Ishikawa (cell line): ENCODE results near the gene PLXNA4.

Source experiments
- CEBPB ChIP-seq: IDR thresholded peaks from 2 replicates; pipeline ENCODE4 v1.6.1; 2012
- CREB1 ChIP-seq: IDR thresholded peaks from 2 replicates; pipeline ENCODE4 v1.6.1; 2012; ENCODE audit warnings: low read depth
- EGR1 ChIP-seq: IDR thresholded peaks from 2 replicates; pipeline ENCODE4 v1.6.1; 2012
- EP300 ChIP-seq: IDR thresholded peaks from 2 replicates; pipeline ENCODE4 v1.6.1; 2012; ENCODE audit warnings: borderline replicate concordance
- FOXM1 ChIP-seq: IDR thresholded peaks from 2 replicates; pipeline ENCODE4 v1.6.1; 2012; ENCODE audit warnings: low read depth, borderline replicate concordance
- MAX ChIP-seq: IDR thresholded peaks from 2 replicates; pipeline ENCODE4 v1.6.1; 2012
- NFIC ChIP-seq: IDR thresholded peaks from 2 replicates; pipeline ENCODE4 v1.6.1; 2012
- RAD21 ChIP-seq: IDR thresholded peaks from 2 replicates; pipeline ENCODE4 v1.6.1; 2012; ENCODE audit warnings: low read depth
- REST ChIP-seq: IDR thresholded peaks from 2 replicates; pipeline ENCODE4 v1.6.1; 2012; ENCODE audit warnings: low read depth, mild to moderate bottlenecking
- TAF1 ChIP-seq: IDR thresholded peaks from 2 replicates; pipeline ENCODE4 v1.6.1; 2012; ENCODE audit warnings: low read depth, mild to moderate bottlenecking
- TCF12 ChIP-seq: IDR thresholded peaks from 2 replicates; pipeline ENCODE4 v1.6.1; 2012; ENCODE audit warnings: low read depth
- TEAD4 ChIP-seq: IDR thresholded peaks from 2 replicates; pipeline ENCODE4 v1.6.1; 2012
- USF1 ChIP-seq: IDR thresholded peaks from 2 replicates; pipeline ENCODE4 v1.6.1; 2012
- YY1 ChIP-seq: IDR thresholded peaks from 2 replicates; pipeline ENCODE4 v1.6.1; 2012; ENCODE audit warnings: low read depth
- ZBTB7A ChIP-seq: IDR thresholded peaks from 2 replicates; pipeline ENCODE4 v1.6.1; 2012; ENCODE audit warnings: low read depth

PLXNA4 gene

GRCh38 chr7:132102942-132103341, 473.3 kb downstream of the PLXNA4 start:
- TF ChIP-seq ZBTB7A: no peak

- TF ChIP-seq EP300 (no peak), RAD21 (no peak), ZBTB7A (no peak), NFIC (no peak), MAX (no peak), TEAD4 (no peak)
These were observed 473.9 kb downstream of the PLXNA4 start for GRCh38 chr7:132102391-132102790.

- no peak for TF ChIP-seq ZBTB7A
These were observed 475.3 kb downstream of the PLXNA4 start for GRCh38 chr7:132100981-132101380.

GRCh38 chr7:132100483-132100882, 475.8 kb downstream of the PLXNA4 start:
- TF ChIP-seq TCF12 (no peak), USF1 (no peak), YY1 (no peak), MAX (no peak)

GRCh38 chr7:132099163-132099562, 477.1 kb downstream of the PLXNA4 start:
- TF ChIP-seq TAF1 (no peak), CREB1 (no peak), USF1 (no peak), RAD21 (no peak)

- TF ChIP-seq REST (no peak), EP300 (no peak), ZBTB7A (no peak), USF1 (no peak), YY1 (no peak), CREB1 (no peak), TEAD4 (no peak), RAD21 (no peak), TCF12 (no peak), TAF1 (no peak)
These were observed 477.9 kb downstream of the PLXNA4 start for GRCh38 chr7:132098327-132098726.

GRCh38 chr7:132097550-132098134, 478.6 kb downstream of the PLXNA4 start:
- TF ChIP-seq EGR1: no peak
- no peak for TF ChIP-seq TAF1
- no peak for TF ChIP-seq MAX
- no peak for TF ChIP-seq RAD21
- TF ChIP-seq REST: no peak
- no peak for TF ChIP-seq NFIC
- TF ChIP-seq USF1: no peak
- no peak for TF ChIP-seq YY1
- TF ChIP-seq TCF12: no peak
- no peak for TF ChIP-seq CREB1
- TF ChIP-seq TEAD4: no peak
- TF ChIP-seq ZBTB7A: no peak
- TF ChIP-seq CEBPB: no peak
- no peak for TF ChIP-seq EP300
- TF ChIP-seq FOXM1: no peak
